GM06990 (cell line): Measurements from ENCODE around the gene ATL3.
"Not testable (repeated sequence)": the region's sequence is repeated elsewhere in the genome, so short reads cannot be mapped to it uniquely, and the experiment has no call there.

ENCODE experiments used
- DNase-seq: peaks from one replicate; pipeline ENCODE4 v3.0.0-alpha.2; 2011; ENCODE audit not compliant: insufficient read length; ENCODE audit errors: extremely low read depth
- H3K27me3 ChIP-seq: replicated peaks from 2 replicates; pipeline ENCODE4 v1.6.0; 2011; ENCODE audit warnings: low read length; ENCODE audit not compliant: control insufficient read depth, insufficient read depth
- H3K36me3 ChIP-seq: 2 replicates; pipeline ENCODE4 v1.5.1; 2011; ENCODE audit warnings: low read length; ENCODE audit not compliant: control insufficient read depth, insufficient read depth
- H3K4me3 ChIP-seq: replicated peaks from 2 replicates; pipeline ENCODE4 v1.5.1; 2011; ENCODE audit warnings: low read depth, mild to moderate bottlenecking, control low read depth, low read length
- TF ChIP-seq, protein P1 (sequence below): IDR thresholded peaks from 2 replicates; pipeline ENCODE4 v1.5.1; 2011; ENCODE audit warnings: low read length, control low read depth, mild to moderate bottlenecking, inconsistent platforms; ENCODE audit not compliant: insufficient read depth, poor library complexity, severe bottlenecking

The ATL3 gene

DNA sequence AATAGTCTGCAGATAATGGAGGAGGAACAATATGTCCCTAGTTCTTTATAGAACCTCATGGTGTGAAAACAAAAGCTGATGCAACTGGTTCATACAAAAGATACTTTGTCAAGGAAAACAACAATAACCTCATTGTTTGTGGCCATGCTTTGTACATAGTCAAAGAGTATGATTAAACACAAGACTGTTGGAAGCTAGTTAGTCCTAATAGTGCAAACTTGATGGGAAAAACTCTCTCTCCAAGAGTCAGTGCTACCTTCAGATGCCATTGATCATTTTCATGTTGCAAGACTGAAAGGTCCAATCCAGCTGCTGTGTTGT, 87.9 kb downstream of the ATL3 start:
- TF ChIP-seq, protein P1, sequence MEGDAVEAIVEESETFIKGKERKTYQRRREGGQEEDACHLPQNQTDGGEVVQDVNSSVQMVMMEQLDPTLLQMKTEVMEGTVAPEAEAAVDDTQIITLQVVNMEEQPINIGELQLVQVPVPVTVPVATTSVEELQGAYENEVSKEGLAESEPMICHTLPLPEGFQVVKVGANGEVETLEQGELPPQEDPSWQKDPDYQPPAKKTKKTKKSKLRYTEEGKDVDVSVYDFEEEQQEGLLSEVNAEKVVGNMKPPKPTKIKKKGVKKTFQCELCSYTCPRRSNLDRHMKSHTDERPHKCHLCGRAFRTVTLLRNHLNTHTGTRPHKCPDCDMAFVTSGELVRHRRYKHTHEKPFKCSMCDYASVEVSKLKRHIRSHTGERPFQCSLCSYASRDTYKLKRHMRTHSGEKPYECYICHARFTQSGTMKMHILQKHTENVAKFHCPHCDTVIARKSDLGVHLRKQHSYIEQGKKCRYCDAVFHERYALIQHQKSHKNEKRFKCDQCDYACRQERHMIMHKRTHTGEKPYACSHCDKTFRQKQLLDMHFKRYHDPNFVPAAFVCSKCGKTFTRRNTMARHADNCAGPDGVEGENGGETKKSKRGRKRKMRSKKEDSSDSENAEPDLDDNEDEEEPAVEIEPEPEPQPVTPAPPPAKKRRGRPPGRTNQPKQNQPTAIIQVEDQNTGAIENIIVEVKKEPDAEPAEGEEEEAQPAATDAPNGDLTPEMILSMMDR: no peak
- DNase-seq: no peak
- no peaks in the 10 kb centered on the region for H3K36me3 ChIP-seq
- no peaks in the 10 kb centered on the region for H3K27me3 ChIP-seq
- H3K4me3 ChIP-seq: no peak overlapping the region

GRCh38 chr11:63581224-63581623, 90.0 kb downstream of the ATL3 start:
- not testable (repeated sequence) for DNase-seq, H3K36me3 ChIP-seq, H3K4me3 ChIP-seq, H3K27me3 ChIP-seq

- DNase-seq, H3K27me3 ChIP-seq, H3K36me3 ChIP-seq, H3K4me3 ChIP-seq: not testable (repeated sequence)
Observed at GRCh38 chr11:63578882-63579281, 92.3 kb downstream of the ATL3 start.

DNA sequence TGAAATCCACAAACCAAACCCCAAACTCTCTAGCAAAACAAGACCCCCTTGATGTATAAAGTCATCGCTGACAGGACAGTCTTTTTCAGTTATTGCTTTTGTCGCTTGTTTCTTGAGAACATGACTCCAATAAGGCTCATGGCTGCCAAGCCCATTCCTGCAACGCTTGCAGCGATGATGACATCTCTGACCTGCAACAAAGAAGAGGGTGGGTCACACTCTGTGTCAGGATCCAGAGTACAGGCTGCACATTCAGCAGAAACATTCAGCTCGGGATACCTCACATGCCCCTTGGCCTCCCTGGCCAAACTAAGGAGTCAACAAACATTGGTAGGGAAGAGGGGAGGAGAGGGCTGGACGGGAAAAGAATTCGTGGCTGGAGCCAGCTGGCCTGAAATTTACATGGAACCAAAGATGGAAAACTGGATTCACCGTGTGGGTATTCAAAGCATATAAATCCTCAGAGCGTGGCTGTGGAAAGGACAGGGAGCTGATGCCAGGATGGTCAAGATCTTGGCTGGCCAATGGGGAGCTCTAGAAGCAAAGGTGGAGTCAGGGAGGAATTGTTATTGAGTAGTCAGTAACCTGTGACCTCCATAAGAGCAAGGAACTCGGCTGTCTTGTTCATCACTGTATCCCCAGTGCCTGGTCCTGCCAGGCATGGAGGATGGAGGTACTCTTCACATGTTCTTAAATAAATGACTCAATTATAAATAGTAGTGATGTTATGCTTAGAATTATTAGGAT, 96.1 kb downstream of the ATL3 start:
- Histone ChIP-seq H3K36me3 (no peaks in the 10 kb centered on the region), H3K27me3 (no peaks in the 10 kb centered on the region), H3K4me3 (no peak overlapping the region)
- DNase-seq: no peak
- TF ChIP-seq, protein P1: no peak
